NCI-H1105 treated with DMSO at 0.1 percent for 48 hours (cell line): Measurements from ENCODE around the gene COMP.

ENCODE experiments used
- DNase-seq: peaks from one replicate; lab custom pipeline; 2025; lab: John Stamatoyannopoulos, UW

COMP gene

GRCh38 chr19:18782559-18783225 is 8.4 kb downstream of the COMP start:
- DNase-seq = no peak

DNA sequence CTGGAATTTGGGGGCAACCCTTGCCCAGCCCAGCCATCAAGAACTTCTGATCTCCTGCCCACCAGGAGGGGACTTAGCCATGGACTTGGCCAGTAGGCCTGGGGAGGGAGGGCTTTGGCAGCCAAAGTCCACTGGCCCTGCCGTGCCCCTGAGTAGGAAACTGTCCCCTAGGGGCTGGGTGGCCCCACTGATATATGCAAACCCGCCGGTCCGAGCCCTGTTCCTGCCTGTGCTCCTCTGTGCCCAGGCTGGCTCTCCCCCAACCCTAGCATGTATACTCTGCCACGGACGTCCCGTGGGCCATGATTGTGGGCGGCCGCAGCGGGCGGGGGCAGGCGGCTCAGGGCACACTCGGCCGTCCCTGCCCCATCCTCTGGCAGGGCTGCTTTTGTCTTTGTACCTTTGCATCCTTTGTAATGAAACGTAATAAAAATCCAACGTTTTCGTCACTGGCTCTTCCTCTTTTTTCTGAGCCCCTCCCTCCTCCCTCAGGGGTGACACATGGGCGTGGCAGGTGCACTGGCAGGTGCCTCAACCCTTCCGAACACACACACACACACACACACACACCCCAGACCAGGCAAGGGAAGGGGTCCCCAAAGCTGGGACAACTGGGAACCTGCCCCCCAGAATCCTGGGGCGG is 9.1 kb downstream of the COMP start:
- no peak for DNase-seq

GRCh38 chr19:18781047-18781600 is 10.0 kb downstream of the COMP start:
- no peak for DNase-seq

DNA sequence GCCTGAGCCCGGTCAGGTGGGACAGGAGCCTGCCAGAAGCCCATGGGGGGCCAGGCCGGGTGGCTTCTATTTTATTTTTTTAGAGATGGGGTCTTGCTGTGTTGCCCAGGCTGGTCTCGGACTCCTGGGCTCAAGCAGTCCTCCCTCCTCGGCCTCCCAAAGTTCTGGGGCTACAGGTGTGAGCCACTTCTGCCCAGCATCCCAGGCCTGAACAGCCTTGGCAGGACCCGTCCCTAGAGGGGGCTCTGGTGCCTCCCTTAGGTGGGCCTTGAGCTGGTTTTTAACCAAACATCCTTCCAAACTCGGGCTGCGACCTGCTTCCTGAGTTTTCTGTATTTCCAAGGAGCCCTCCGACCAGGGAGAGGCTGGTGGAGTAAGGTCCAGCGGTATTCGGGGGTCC is 10.5 kb downstream of the COMP start:
- no peak for DNase-seq

DNA sequence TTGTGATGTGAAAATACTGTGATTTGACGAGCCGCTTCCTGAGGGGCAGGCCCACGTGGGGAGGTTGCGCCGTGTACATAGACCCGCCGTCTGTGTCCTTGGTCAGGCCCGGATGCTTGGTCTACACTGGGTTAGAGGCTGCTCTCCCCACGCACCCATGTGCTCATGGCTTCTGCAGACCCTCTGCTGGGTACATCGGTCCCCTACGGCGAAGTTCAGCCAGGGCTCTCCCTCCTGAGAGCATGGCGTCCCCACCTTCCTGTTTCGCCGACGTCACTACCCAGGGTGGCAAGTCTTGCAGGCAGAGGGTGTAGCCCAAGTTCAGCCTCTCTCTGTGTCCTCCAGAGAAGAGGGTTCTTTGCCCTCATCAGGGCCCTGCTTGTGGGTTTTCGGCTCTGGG is 11.0 kb downstream of the COMP start:
- no peak for DNase-seq

GRCh38 chr19:18778826-18779495 is 12.1 kb downstream of the COMP start:
- no peak for DNase-seq

- DNase-seq = no peak
These were observed 13.1 kb downstream of the COMP start for GRCh38 chr19:18778076-18778389.

DNA sequence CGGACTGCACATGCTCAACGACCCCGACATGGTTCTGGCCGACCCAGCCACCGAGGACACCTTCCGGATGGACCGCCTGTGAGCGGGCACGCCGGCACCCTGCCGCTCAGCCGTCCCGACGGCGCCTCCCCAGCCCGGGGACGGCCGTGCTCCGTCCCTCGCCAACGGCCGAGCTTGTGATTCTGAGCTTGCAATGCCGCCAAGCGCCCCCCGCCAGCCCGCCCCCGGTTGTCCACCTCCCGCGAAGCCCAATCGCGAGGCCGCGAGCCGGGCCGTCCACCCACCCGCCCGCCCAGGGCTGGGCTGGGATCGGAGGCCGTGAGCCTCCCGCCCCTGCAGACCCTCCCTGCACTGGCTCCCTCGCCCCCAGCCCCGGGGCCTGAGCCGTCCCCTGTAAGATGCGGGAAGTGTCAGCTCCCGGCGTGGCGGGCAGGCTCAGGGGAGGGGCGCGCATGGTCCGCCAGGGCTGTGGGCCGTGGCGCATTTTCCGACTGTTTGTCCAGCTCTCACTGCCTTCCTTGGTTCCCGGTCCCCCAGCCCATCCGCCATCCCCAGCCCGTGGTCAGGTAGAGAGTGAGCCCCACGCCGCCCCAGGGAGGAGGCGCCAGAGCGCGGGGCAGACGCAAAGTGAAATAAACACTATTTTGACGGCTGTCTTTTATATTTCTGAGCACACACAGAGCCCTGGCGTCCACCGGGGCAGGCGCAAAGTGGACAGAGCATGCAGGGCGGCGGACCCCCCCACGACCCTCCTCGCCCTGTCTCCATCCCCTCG is 13.6 kb downstream of the COMP start:
- no peak for DNase-seq

- no peak for DNase-seq
These were observed 14.4 kb downstream of the COMP start for GRCh38 chr19:18776736-18777135.

DNA sequence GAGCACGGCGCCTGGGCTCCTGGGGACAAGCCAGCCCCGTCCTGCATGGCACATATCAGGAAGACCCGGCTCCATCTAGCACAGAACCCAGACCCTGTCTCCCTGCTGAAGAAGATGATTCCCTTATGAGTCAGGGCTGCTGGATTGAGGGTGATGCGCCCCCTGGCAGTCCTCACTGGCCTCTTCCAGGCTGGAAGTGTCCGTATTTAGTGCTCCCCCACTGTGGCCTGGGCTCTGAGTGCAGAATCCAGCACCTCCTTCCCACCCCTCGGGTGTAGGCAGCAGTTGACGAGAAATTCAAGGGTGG is 14.9 kb downstream of the COMP start:
- DNase-seq = no peak

- DNase-seq = no peak
These were observed 15.4 kb downstream of the COMP start for GRCh38 chr19:18775586-18776287.

DNA sequence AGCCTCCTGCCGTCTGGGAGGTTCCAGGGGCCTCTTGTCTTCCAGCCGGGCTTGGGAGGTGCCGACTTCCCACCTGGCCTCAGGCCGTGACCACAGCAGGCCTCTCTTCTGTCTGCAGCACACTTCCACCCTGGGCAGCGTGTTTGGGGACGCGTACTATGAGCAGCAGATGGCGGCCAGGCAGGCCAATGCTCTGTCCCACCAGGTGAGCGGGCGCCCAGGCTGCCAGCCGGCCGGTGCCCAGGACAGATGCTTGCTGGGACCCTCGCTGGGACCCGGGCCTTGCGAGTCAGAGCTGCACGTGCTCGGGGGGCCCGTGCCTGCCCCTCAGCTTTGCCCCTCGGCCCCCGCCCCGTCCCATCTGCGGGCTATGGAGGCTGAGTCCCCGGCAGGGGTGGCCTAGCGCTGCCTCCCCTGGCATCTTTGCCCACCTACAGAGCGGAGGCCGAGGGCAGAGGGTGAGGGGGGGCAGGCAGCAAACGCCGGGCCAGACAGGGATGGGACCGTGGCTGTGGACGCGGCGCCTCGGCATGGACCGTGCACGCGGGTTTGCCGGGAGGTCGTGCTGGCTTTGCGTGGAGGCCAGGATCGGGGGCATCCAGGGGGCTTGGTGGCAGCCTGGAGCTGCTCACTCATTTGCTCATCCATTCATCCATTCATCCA is 16.2 kb downstream of the COMP start:
- DNase-seq = no peak

- DNase-seq = no peak
These were observed 17.0 kb downstream of the COMP start for GRCh38 chr19:18774107-18774506.

- no peak for DNase-seq
These were observed 17.4 kb downstream of the COMP start for GRCh38 chr19:18773682-18774081.

- DNase-seq = peak; percentile 32
These were observed 18.2 kb downstream of the COMP start for GRCh38 chr19:18772620-18773587.

GRCh38 chr19:18771328-18772242 is 19.5 kb downstream of the COMP start:
- DNase-seq = no peak

GRCh38 chr19:18770663-18771327 is 20.3 kb downstream of the COMP start:
- no peak for DNase-seq

DNA sequence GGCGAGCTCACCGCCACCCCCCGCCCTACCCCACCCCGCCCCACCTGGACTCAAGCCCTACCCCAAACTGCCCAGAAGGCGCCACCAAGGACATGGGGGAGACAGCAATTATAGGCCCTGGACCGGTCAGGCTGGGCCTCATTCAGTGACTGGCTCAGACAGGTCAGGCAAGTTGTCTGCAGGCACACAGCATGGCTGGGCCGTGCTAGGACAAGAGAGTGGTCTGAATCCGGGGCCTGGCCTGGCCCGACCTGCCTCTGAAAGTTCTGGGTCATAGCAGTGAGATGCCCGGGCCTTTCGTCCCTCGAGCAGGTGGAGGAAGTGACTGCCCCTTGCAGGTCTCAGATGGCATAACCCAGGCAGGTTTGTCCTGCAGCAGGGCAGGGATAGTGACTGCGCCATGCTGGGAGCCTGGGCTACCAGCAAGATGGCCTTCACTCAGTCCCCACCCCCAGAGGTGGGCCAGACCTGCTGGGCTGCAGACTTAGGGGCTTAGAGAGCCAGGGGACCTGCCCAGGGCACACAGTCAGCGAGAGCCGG is 21.0 kb downstream of the COMP start:
- no peak for DNase-seq
